Measurements from ENCODE around the gene PUM2. TPM values are rescaled to one million over a fixed set of nuclear protein-coding genes. Genes with fewer than 3 reads are reported as not detected.

PUM2 gene
- total and polyA plus RNA-seq, 2 of the 13 experiments (the other 11 are each of a cell fraction or from before 2014, with no cell fraction given): 69.6 to 69.8 TPM

- Histone ChIP-seq H3K4me2 (ENCODE audit: low read depth, low read length) (no peak overlapping the region), H3K9me3 (ENCODE audit: low read length) (no peaks in the 10 kb centered on the region), H3K9ac (ENCODE audit: insufficient read depth, low read depth, low read length) (no peak overlapping the region), H2AFZ (ENCODE audit: low read length) (no peak overlapping the region), H3K4me3 (replicated peaks in 1 of 3; ENCODE audit: insufficient read depth in 1 of 3, low read depth in 2 of 3, low read length in 3 of 3) (no peak overlapping the region), H4K20me1 (ENCODE audit: insufficient read depth, low read length) (no peaks in the 10 kb centered on the region), H3K36me3 (replicated peaks in 1 of 2; ENCODE audit: control insufficient read depth in 1 of 2, insufficient read depth in 2 of 2, low read length in 2 of 2) (peaks cover 20 to 80% of the 10 kb centered on the region in 2 experiments), H3K4me1 (ENCODE audit: insufficient read depth, low read length) (no peaks in the 10 kb centered on the region), H3K27me3 (ENCODE audit: control insufficient read depth in 1 of 2, insufficient read depth in 2 of 2, low read length in 2 of 2) (no peaks in the 10 kb centered on the region), H3K27ac (ENCODE audit: extremely low read length, insufficient read depth, low read length) (no peak overlapping the region), H3K79me2 (ENCODE audit: insufficient read depth, low read length) (no peaks in the 10 kb centered on the region)
- ChIA-PET POLR2A (no interaction called here), CTCF (ENCODE audit: low intra/inter-chr PET ratio, low total read pairs) (no interaction called here)
- intact Hi-C loops (cut with micrococcal nuclease; ENCODE audit: unreplicated experiment) (no loop called here), in situ Hi-C loops (cut with HindIII; ENCODE audit: extremely low pct_ligation_motif_present, low pct_unique_long_range_greater_than_20kb) (no loop called here)
- no peak for DNase-seq (ENCODE audit: low spot score)
- no TSS peak for BruUV-seq (replicated peaks)
- FAIRE-seq: no peak
- TF ChIP-seq ZNF607 (CRISPR knock-in tag; IDR thresholded peaks at IDR 0.05; ENCODE audit: borderline replicate concordance) (no peak), ZNF264 (CRISPR knock-in tag; IDR thresholded peaks at IDR 0.05) (no peak), LCORL (IDR thresholded peaks at IDR 0.05) (no peak), LCORL (CRISPR knock-in tag; IDR thresholded peaks at IDR 0.05) (no peak), HCFC1 (IDR thresholded peaks at IDR 0.05; ENCODE audit: low read depth, low read length) (no peak), CENPBD1 (CRISPR knock-in tag; IDR thresholded peaks at IDR 0.05; ENCODE audit: borderline replicate concordance, low read depth) (no peak), MAFK (conservative IDR thresholded peaks at IDR 0.05 in 1 of 2, IDR thresholded peaks at IDR 0.05 in 1 of 2; ENCODE audit: low read length in 2 of 2) (peak; percentile 31 to 48; a peak in 1 of 4 replicates)
- no peak for ATAC-seq
- 100% methylated on average over 1 of the region's 1 CpG for WGBS (ENCODE audit: low lambda C conversion rate)
Measured at GRCh38 chr2:20257411-20257810, 93.2 kb downstream of the PUM2 start.

- in situ Hi-C loops (cut with HindIII; ENCODE audit: extremely low pct_ligation_motif_present, low pct_unique_long_range_greater_than_20kb): no loop called here
- no peak for DNase-seq (ENCODE audit: low spot score)
- Histone ChIP-seq H3K36me3 (replicated peaks in 1 of 2; ENCODE audit: control insufficient read depth in 1 of 2, insufficient read depth in 2 of 2, low read length in 2 of 2) (peaks cover 22 to 81% of the 10 kb centered on the region in 2 experiments), H3K79me2 (ENCODE audit: insufficient read depth, low read length) (no peaks in the 10 kb centered on the region), H3K27ac (ENCODE audit: extremely low read length, insufficient read depth, low read length) (no peak overlapping the region), H3K4me1 (ENCODE audit: insufficient read depth, low read length) (no peaks in the 10 kb centered on the region), H3K9ac (ENCODE audit: insufficient read depth, low read depth, low read length) (no peak overlapping the region), H3K4me3 (replicated peaks in 1 of 3; ENCODE audit: insufficient read depth in 1 of 3, low read depth in 2 of 3, low read length in 3 of 3) (no peak overlapping the region), H3K27me3 (ENCODE audit: control insufficient read depth in 1 of 2, insufficient read depth in 2 of 2, low read length in 2 of 2) (no peaks in the 10 kb centered on the region), H2AFZ (ENCODE audit: low read length) (no peak overlapping the region), H3K4me2 (ENCODE audit: low read depth, low read length) (no peak overlapping the region), H3K9me3 (ENCODE audit: low read length) (no peaks in the 10 kb centered on the region), H4K20me1 (ENCODE audit: insufficient read depth, low read length) (no peaks in the 10 kb centered on the region)
- intact Hi-C loops (cut with micrococcal nuclease; ENCODE audit: unreplicated experiment): no loop called here
- no peak for FAIRE-seq
- CTCF ChIA-PET (ENCODE audit: low intra/inter-chr PET ratio, low total read pairs): no interaction called here
- POLR2A ChIA-PET: no interaction called here
- WGBS (ENCODE audit: low lambda C conversion rate): 96% methylated on average over 4 of the region's 4 CpGs
- BruUV-seq (replicated peaks): no TSS peak
- ATAC-seq: no peak
- TF ChIP-seq UBTF (CRISPR knock-in tag; IDR thresholded peaks at IDR 0.05) (no peak), SNAPC4 (CRISPR knock-in tag; IDR thresholded peaks at IDR 0.05) (no peak)
Measured at GRCh38 chr2:20254731-20255130, 95.9 kb downstream of the PUM2 start.
